H9 (cell line): ENCODE results near the gene FRYL. TPM values are rescaled to one million over a fixed set of nuclear protein-coding genes. Genes with fewer than 3 reads are reported as not detected.

ENCODE experiments used
- DNase-seq: peaks from one replicate; pipeline ENCODE4 v3.0.0-alpha.2; 2017
- H2AFZ ChIP-seq: one replicate; pipeline ENCODE4 v1.6.1; 2013; ENCODE audit warnings: mild to moderate bottlenecking, low read length, control low read depth, moderate library complexity
- H2AK5ac ChIP-seq: 2 replicates; pipeline ENCODE4 v1.6.1; 2013; ENCODE audit warnings: low read length, control low read depth, mixed read lengths; ENCODE audit not compliant: insufficient read length
- H2BK120ac ChIP-seq: one replicate; pipeline ENCODE4 v1.6.1; 2013; ENCODE audit warnings: low read depth, mild to moderate bottlenecking, low read length, control low read depth, inconsistent platforms; ENCODE audit not compliant: poor library complexity, severe bottlenecking
- H2BK12ac ChIP-seq: 2 replicates; pipeline ENCODE4 v1.6.1; 2013; ENCODE audit warnings: low read length, control low read depth, mixed read lengths, low read depth; ENCODE audit not compliant: insufficient read length
- H2BK15ac ChIP-seq: 2 replicates; pipeline ENCODE4 v1.6.1; 2013; ENCODE audit warnings: low read depth, low read length, control low read depth
- H2BK20ac ChIP-seq: one replicate; pipeline ENCODE4 v1.6.1; 2013; ENCODE audit warnings: low read depth, mild to moderate bottlenecking, low read length, control low read depth, inconsistent platforms; ENCODE audit not compliant: poor library complexity, severe bottlenecking
- H2BK5ac ChIP-seq: 2 replicates; pipeline ENCODE4 v1.6.1; 2013; ENCODE audit warnings: low read length, control low read depth, mixed read lengths; ENCODE audit not compliant: insufficient read length
- H3K14ac ChIP-seq: 2 replicates; pipeline ENCODE4 v1.6.1; 2013; ENCODE audit warnings: low read length, control low read depth; ENCODE audit not compliant: insufficient read depth
- H3K18ac ChIP-seq: 2 replicates; pipeline ENCODE4 v1.6.1; 2013; ENCODE audit warnings: low read depth, mild to moderate bottlenecking, mixed read lengths, low read length, control low read depth; ENCODE audit not compliant: insufficient read length
- H3K23ac ChIP-seq: 2 replicates; pipeline ENCODE4 v1.6.1; 2013; ENCODE audit warnings: low read length, control low read depth, mixed read lengths, low read depth; ENCODE audit not compliant: insufficient read length
- H3K23me2 ChIP-seq: 2 replicates; pipeline ENCODE4 v1.6.1; 2013; ENCODE audit warnings: low read depth, mild to moderate bottlenecking, mixed read lengths, low read length, control low read depth; ENCODE audit not compliant: insufficient read length, poor library complexity, severe bottlenecking
- H3K27ac ChIP-seq: 2 replicates; pipeline ENCODE4 v1.5.1; 2013; ENCODE audit warnings: low read length, control low read depth, mixed read lengths, low read depth; ENCODE audit not compliant: insufficient read length
- H3K27me3 ChIP-seq: 2 replicates; pipeline ENCODE4 v1.6.1; 2013; ENCODE audit warnings: low read length, control low read depth, inconsistent platforms; ENCODE audit not compliant: insufficient read depth
- H3K4ac ChIP-seq: 2 replicates; pipeline ENCODE4 v1.6.1; 2013; ENCODE audit warnings: low read depth, mild to moderate bottlenecking, control low read depth, inconsistent platforms, low read length, moderate library complexity
- H3K4me1 ChIP-seq: 2 replicates; pipeline ENCODE4 v1.6.1; 2013; ENCODE audit warnings: low read length, control low read depth, inconsistent platforms; ENCODE audit not compliant: insufficient read depth
- H3K4me2 ChIP-seq: 2 replicates; pipeline ENCODE4 v1.6.1; 2013; ENCODE audit warnings: low read length, control low read depth, mixed read lengths; ENCODE audit not compliant: insufficient read length, insufficient read depth
- H3K56ac ChIP-seq: 2 replicates; pipeline ENCODE4 v1.6.1; 2013; ENCODE audit warnings: low read depth, mild to moderate bottlenecking, mixed read lengths, low read length, control low read depth; ENCODE audit not compliant: insufficient read length
- H3K79me1 ChIP-seq: 2 replicates; pipeline ENCODE4 v1.6.1; 2013; ENCODE audit warnings: low read depth, mild to moderate bottlenecking, moderate library complexity, low read length, control low read depth, inconsistent platforms; ENCODE audit not compliant: insufficient read depth, poor library complexity, severe bottlenecking
- H3K79me2 ChIP-seq: 2 replicates; pipeline ENCODE4 v1.6.1; 2013; ENCODE audit warnings: low read length, control low read depth, inconsistent platforms; ENCODE audit not compliant: insufficient read depth
- H3K9ac ChIP-seq: 2 replicates; pipeline ENCODE4 v1.6.1; 2013; ENCODE audit warnings: low read length, control low read depth, mixed read lengths; ENCODE audit not compliant: insufficient read length; ENCODE audit errors: extremely low read depth
- H3K9me3 ChIP-seq: one replicate; pipeline ENCODE4 v1.6.1; 2013; ENCODE audit warnings: low read depth, low read length, inconsistent platforms; ENCODE audit not compliant: control insufficient read depth
- H3T11ph ChIP-seq: one replicate; pipeline ENCODE4 v1.6.1; 2013; ENCODE audit warnings: mild to moderate bottlenecking, low read length, control low read depth, inconsistent platforms
- H4K20me1 ChIP-seq: one replicate; pipeline ENCODE4 v1.6.1; 2013; ENCODE audit not compliant: control insufficient read depth, insufficient read length, insufficient read depth
- H4K5ac ChIP-seq: 2 replicates; pipeline ENCODE4 v1.6.1; 2013; ENCODE audit warnings: low read depth, mild to moderate bottlenecking, mixed read lengths, low read length, control low read depth; ENCODE audit not compliant: insufficient read length
- H4K8ac ChIP-seq: replicated peaks from 2 replicates; pipeline ENCODE4 v1.6.1; 2013; ENCODE audit warnings: low read length, control low read depth, mixed read lengths, low read depth; ENCODE audit not compliant: insufficient read length
- H4K91ac ChIP-seq: 2 replicates; pipeline ENCODE4 v1.6.1; 2013; ENCODE audit warnings: low read depth, mild to moderate bottlenecking, moderate library complexity, mixed read lengths, low read length, control low read depth; ENCODE audit not compliant: insufficient read length
- H3K27ac Mint-ChIP-seq, 3 experiments: 2 replicates in 2 of 3; 3 replicates in 1 of 3; pipeline ENCODE4 v1.8.0; 2020 to 2021; ENCODE audit warnings: mixed read lengths in 3 of 3, mild to moderate bottlenecking in 1 of 3, moderate library complexity in 1 of 3
- H3K27me3 Mint-ChIP-seq: 2 replicates; pipeline ENCODE4 v1.8.0; 2021; ENCODE audit warnings: low read depth, mild to moderate bottlenecking, moderate library complexity, mixed read lengths
- H3K36me3 Mint-ChIP-seq, 3 experiments: 2 replicates in 2 of 3; 3 replicates in 1 of 3; pipeline ENCODE4 v1.8.0; 2020 to 2021; ENCODE audit warnings: low read depth in 3 of 3, mixed read lengths in 3 of 3; ENCODE audit not compliant: insufficient read depth in 1 of 3
- H3K4me1 Mint-ChIP-seq, 2 experiments: 2 replicates each; pipeline ENCODE4 v1.8.0; 2020; ENCODE audit warnings: mixed read lengths in 2 of 2
- H3K4me3 Mint-ChIP-seq, 2 experiments: 2 replicates in 1 of 2; 3 replicates in 1 of 2; pipeline ENCODE4 v1.8.0; 2020 to 2021; ENCODE audit warnings: mild to moderate bottlenecking in 2 of 2, mixed read lengths in 2 of 2, moderate library complexity in 1 of 2
- H3K9me3 Mint-ChIP-seq, 2 experiments: 2 replicates in 1 of 2; 3 replicates in 1 of 2; pipeline ENCODE4 v1.8.0; 2020; ENCODE audit warnings: mild to moderate bottlenecking in 2 of 2, mixed read lengths in 2 of 2, moderate library complexity in 1 of 2
- CTCF ChIP-seq: fragments of 200-600 bp; sonication (generic); conservative IDR thresholded peaks from 3 replicates; pipeline ENCODE4 v1.8.0; 2021; ENCODE audit warnings: antibody characterized with exemption, mild to moderate bottlenecking
- WGBS: extraction: QIAGEN DNeasy Blood & Tissue Kit; methylation state at CpG from one replicate; pipeline ENCODE4 v1.1.7; 2013; ENCODE audit warnings: missing lambda C conversion rate, low lambda C conversion rate, mixed read lengths; ENCODE audit not compliant: insufficient read length; ENCODE audit errors: extremely low coverage; 5-methylcytosine and 5-hydroxymethylcytosine counted together
- total RNA-seq: library from RNA; stranded (reverse); gene quantifications from 2 replicates; pipeline ENCODE4 v1.2.1, GENCODE V29; 2021

FRYL gene
- total RNA-seq, 1 experiment from 2014 or later: 31.5 TPM

- Histone ChIP-seq H4K5ac (no peak overlapping the region), H4K91ac (no peak overlapping the region), H3K4me2 (no peak overlapping the region), H2BK5ac (no peak overlapping the region), H2AFZ (no peak overlapping the region), H2BK15ac (no peak overlapping the region), H3K14ac (no peak overlapping the region), H3K4ac (no peak overlapping the region), H3K79me2 (no peaks in the 10 kb centered on the region), H3K27ac (no peak overlapping the region), H3K56ac (no peak overlapping the region), H4K20me1 (no peaks in the 10 kb centered on the region), H3K18ac (no peak overlapping the region), H2BK20ac (no peak overlapping the region), H3K9me3 (no peaks in the 10 kb centered on the region), H3K4me1 (no peaks in the 10 kb centered on the region), H2AK5ac (no peak overlapping the region), H3K23me2 (no peaks in the 10 kb centered on the region), H3T11ph (no peak overlapping the region), H2BK12ac (no peak overlapping the region), H3K79me1 (no peaks in the 10 kb centered on the region), H3K23ac (no peak overlapping the region), H4K8ac (no peak overlapping the region), H3K9ac (no peak overlapping the region), H2BK120ac (no peak overlapping the region), H3K27me3 (no peaks in the 10 kb centered on the region)
- no peak overlapping the region for H3K27ac Mint-ChIP-seq
- H3K4me1 Mint-ChIP-seq: peaks cover 6 to 17% of the 10 kb centered on the region in 2 experiments
- no peak for DNase-seq
- 100% methylated on average over 1 of the region's 4 CpGs for WGBS
- no peak overlapping the region for H3K4me3 Mint-ChIP-seq
- H3K27me3 Mint-ChIP-seq: no peaks in the 10 kb centered on the region
- H3K9me3 Mint-ChIP-seq: no peaks in the 10 kb centered on the region
- TF ChIP-seq CTCF: no peak
- H3K36me3 Mint-ChIP-seq: peaks cover 0 to 3% (median 0%) of the 10 kb centered on the region in 3 experiments; a peak in 2 of 7 replicates
Observed at GRCh38 chr4:48641401-48641800, 138.7 kb downstream of the FRYL start.
